ENCODE results near the gene ATXN1. TPM values are rescaled to one million over a fixed set of nuclear protein-coding genes. Genes with fewer than 3 reads are reported as not detected.

Gene ATXN1
- total RNA-seq, 1 experiment from 2014 or later, result 27.0 TPM

DNA sequence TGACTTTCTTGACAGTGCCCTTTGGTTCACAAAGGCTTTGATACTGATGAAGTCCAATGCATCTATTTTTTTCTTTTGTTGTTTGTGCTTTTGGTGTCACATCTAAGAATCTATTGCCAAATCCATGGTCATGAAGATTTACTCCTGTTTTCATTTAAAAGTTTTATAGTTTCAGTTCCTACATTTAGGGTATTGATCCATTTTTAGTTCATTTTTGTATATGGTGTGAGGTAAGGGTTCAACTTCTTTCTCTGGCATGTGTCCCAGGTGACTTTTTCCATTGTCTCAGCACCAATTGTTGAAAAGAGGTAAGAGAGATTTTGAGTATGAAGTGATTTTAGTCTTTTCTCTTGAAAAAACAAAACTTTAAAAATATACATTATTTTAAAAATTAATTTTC lies 262.3 kb downstream of the ATXN1 start:
- ATAC-seq (no peak), DNase-seq (no peak)
- Histone ChIP-seq H3K4me3 (ENCODE audit: low read length) (no peak overlapping the region), H3K9me3 (ENCODE audit: low read length) (no peaks in the 10 kb centered on the region), H3K27ac (ENCODE audit: low read length) (peak overlapping the region; percentile 33), H2AFZ (ENCODE audit: low read length) (no peak overlapping the region), H3K9ac (ENCODE audit: low read length) (no peak overlapping the region), H3F3A (ENCODE audit: low read length, unreplicated experiment) (no peaks in the 10 kb centered on the region), H3K9me2 (replicated peaks; ENCODE audit: low read length) (no peaks in the 10 kb centered on the region), H3K4me2 (ENCODE audit: low read length) (no peak overlapping the region), H3K36me3 (ENCODE audit: low read depth, low read length) (no peaks in the 10 kb centered on the region), H4K20me1 (ENCODE audit: low read length) (no peaks in the 10 kb centered on the region), H3K4me1 (ENCODE audit: insufficient read depth, low read length) (peaks cover 23% of the 10 kb centered on the region), H3K27me3 (ENCODE audit: low read length) (no peaks in the 10 kb centered on the region), H3K79me2 (ENCODE audit: low read length) (no peaks in the 10 kb centered on the region)
- intact Hi-C loops (cut with micrococcal nuclease), result loop anchor here (5.0 to 10.0 kb wide), 3 partner anchors 87 to 586 kb away; no protein-coding TSS in a partner anchor
- ChIA-PET POLR2A (ENCODE audit: unreplicated experiment) (no interaction called here), CTCF (interaction anchor here (0.6 kb wide), 1 partner anchor 25 kb away, joined by 3 read pairs; no protein-coding TSS in a partner anchor)
- no peak for TF ChIP-seq EZH2phosphoT487 (IDR thresholded peaks at IDR 0.05; ENCODE audit: borderline replicate concordance, low read length)
- no peak for TF ChIP-seq EZH2 (IDR thresholded peaks at IDR 0.05; ENCODE audit: low read length, unreplicated experiment)
- TF ChIP-seq, protein P1, sequence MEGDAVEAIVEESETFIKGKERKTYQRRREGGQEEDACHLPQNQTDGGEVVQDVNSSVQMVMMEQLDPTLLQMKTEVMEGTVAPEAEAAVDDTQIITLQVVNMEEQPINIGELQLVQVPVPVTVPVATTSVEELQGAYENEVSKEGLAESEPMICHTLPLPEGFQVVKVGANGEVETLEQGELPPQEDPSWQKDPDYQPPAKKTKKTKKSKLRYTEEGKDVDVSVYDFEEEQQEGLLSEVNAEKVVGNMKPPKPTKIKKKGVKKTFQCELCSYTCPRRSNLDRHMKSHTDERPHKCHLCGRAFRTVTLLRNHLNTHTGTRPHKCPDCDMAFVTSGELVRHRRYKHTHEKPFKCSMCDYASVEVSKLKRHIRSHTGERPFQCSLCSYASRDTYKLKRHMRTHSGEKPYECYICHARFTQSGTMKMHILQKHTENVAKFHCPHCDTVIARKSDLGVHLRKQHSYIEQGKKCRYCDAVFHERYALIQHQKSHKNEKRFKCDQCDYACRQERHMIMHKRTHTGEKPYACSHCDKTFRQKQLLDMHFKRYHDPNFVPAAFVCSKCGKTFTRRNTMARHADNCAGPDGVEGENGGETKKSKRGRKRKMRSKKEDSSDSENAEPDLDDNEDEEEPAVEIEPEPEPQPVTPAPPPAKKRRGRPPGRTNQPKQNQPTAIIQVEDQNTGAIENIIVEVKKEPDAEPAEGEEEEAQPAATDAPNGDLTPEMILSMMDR (conservative IDR thresholded peaks at IDR 0.05; ENCODE audit: low read depth, low read length), result no peak
- BruUV-seq (replicated peaks), result no TSS peak

DNA sequence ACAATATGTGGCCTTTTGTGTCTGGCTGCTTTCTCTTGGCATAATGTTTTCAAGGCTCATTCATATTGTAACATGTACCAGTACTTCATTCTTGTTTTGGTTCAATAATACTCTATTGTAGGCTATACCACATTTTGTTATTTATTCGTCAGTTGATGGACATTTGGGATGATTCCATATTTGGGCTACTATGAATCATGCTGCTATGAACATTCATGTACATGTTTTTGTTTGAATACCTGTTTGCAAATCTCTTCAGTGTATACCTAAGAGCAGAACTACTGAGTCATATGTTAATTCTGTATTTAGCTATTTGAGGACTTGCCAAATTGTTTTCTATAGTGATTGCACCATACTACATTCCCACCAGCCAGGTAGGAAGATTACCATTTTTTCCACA lies 263.0 kb downstream of the ATXN1 start:
- intact Hi-C loops (cut with micrococcal nuclease), result loop anchor here (5.0 to 10.0 kb wide), 3 partner anchors 86 to 587 kb away; no protein-coding TSS in a partner anchor
- peak; percentile 92 for DNase-seq

More for the DNA sequence above, 263.0 kb downstream of the ATXN1 start:
- TF ChIP-seq EZH2phosphoT487 (IDR thresholded peaks at IDR 0.05; ENCODE audit: borderline replicate concordance, low read length), result no peak
- TF ChIP-seq, protein P1 (conservative IDR thresholded peaks at IDR 0.05; ENCODE audit: low read depth, low read length), result no peak
- TF ChIP-seq EZH2 (IDR thresholded peaks at IDR 0.05; ENCODE audit: low read length, unreplicated experiment), result no peak
- CTCF ChIA-PET, result interaction anchor here (0.6 kb wide), 1 partner anchor 24 kb away, joined by 3 read pairs; no protein-coding TSS in a partner anchor
- Histone ChIP-seq H3K36me3 (ENCODE audit: low read depth, low read length) (no peaks in the 10 kb centered on the region), H3K27me3 (ENCODE audit: low read length) (no peaks in the 10 kb centered on the region), H3K9me3 (ENCODE audit: low read length) (no peaks in the 10 kb centered on the region), H3K4me2 (ENCODE audit: low read length) (0 out of 2 replicates have a peak overlapping the region, but pooled peaks have one; percentile 21), H3K79me2 (ENCODE audit: low read length) (no peaks in the 10 kb centered on the region), H3F3A (ENCODE audit: low read length, unreplicated experiment) (no peaks in the 10 kb centered on the region), H4K20me1 (ENCODE audit: low read length) (no peaks in the 10 kb centered on the region), H3K9me2 (replicated peaks; ENCODE audit: low read length) (no peaks in the 10 kb centered on the region), H3K27ac (ENCODE audit: low read length) (peak overlapping the region; percentile 33), H2AFZ (ENCODE audit: low read length) (no peak overlapping the region), H3K4me3 (ENCODE audit: low read length) (no peak overlapping the region), H3K4me1 (ENCODE audit: insufficient read depth, low read length) (peaks cover 23% of the 10 kb centered on the region), H3K9ac (ENCODE audit: low read length) (no peak overlapping the region)
- BruUV-seq (replicated peaks), result no TSS peak
- POLR2A ChIA-PET (ENCODE audit: unreplicated experiment), result no interaction called here
- peak; percentile 97 for ATAC-seq

Data from PC-3 (cell line).